ENCODE results near the gene HID1. TPM values are rescaled to one million over a fixed set of nuclear protein-coding genes. Genes with fewer than 3 reads are reported as not detected.

Gene HID1
- total and polyA plus RNA-seq, 9 donors, result 1.8 to 21.6 (median 5.2) TPM

DNA sequence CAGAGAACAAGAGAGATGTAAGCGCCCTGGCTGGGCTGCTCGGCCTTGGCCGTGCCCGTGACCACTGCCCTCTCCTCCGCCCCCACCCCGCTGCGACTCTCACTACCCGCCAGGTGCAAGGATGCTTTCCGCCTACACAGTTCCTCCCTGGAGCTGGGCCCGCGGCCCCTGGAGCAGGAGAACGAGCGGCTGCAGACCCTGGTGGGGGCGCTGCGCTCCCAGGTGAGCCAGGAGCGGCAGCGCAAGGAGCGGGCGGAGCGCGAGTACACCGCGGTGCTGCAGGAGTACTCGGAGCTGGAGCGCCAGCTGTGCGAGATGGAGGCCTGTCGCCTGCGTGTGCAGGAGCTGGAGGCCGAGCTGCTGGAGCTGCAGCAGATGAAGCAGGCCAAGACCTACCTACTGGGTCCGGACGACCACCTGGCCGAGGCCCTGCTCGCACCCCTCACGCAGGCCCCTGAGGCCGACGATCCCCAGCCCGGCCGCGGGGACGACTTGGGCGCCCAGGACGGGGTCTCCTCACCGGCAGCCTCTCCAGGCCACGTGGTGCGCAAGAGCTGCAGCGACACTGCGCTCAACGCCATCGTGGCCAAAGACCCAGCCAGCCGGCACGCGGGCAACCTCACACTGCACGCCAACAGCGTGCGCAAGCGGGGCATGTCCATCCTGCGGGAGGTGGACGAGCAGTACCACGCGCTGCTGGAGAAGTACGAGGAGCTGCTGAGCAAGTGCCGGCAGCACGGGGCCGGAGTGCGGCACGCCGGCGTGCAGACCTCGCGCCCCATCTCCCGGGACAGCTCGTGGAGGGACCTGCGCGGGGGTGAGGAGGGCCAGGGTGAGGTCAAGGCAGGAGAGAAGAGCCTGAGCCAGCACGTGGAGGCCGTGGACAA is 30.8 kb upstream of the HID1 start:
- no peak for DNase-seq
- no peaks in the 10 kb centered on the region for H3K9me3 ChIP-seq
- no peaks in the 10 kb centered on the region for H3K36me3 ChIP-seq

GRCh38 chr17:75001915-75002843 is 29.6 kb upstream of the HID1 start:
- Histone ChIP-seq H3K9me3 (no peaks in the 10 kb centered on the region), H3K4me3 (no peak overlapping the region), H3K27ac (no peak overlapping the region), H3K4me1 (ENCODE audit: insufficient read depth) (no peaks in the 10 kb centered on the region), H3K27me3 (no peaks in the 10 kb centered on the region), H3K36me3 (no peaks in the 10 kb centered on the region)
- intact Hi-C loops (cut with DNase I), result no loop called here
- no peak for DNase-seq
- no peak for TF ChIP-seq EP300 (IDR thresholded peaks at IDR 0.05)
- TF ChIP-seq POLR2A (IDR thresholded peaks at IDR 0.05), result no peak
- no peak for TF ChIP-seq CTCF (IDR thresholded peaks at IDR 0.05)
- 91 to 94% (median 92%) methylated on average over 15 of the region's 15 CpGs for WGBS, 3 donors

More for the DNA sequence above, 30.8 kb upstream of the HID1 start:
- Histone ChIP-seq H3K27ac (no peak overlapping the region), H3K4me3 (no peak overlapping the region), H3K4me1 (ENCODE audit: insufficient read depth) (no peaks in the 10 kb centered on the region), H3K27me3 (no peaks in the 10 kb centered on the region)
- intact Hi-C loops (cut with DNase I), result no loop called here
- TF ChIP-seq POLR2A (IDR thresholded peaks at IDR 0.05) (no peak), CTCF (IDR thresholded peaks at IDR 0.05) (no peak), EP300 (IDR thresholded peaks at IDR 0.05) (no peak)
- WGBS, 3 donors, result 80 to 86% (median 80%) methylated on average over 75 to 76 of the region's 76 CpGs

DNA sequence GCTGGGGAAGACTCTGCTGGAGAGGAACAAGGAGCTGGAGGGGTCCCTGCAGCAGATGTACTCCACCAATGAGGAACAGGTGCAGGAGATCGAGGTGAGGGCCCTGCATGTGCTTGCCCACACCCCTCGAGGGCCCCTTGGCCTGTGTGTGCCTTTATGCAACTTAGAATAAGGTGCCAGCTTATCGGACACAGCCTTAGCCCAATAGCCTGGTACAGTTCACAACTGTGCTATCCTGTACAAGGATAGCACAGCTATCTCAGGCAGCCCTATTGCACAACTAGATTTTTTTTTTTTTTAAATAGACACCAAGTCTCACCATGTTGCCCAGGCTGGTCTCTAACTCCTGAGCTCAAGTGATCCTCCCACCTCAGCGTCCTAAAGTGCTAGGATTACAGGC is 27.0 kb upstream of the HID1 start:
- TF ChIP-seq CTCF (IDR thresholded peaks at IDR 0.05) (no peak), POLR2A (IDR thresholded peaks at IDR 0.05) (no peak), EP300 (IDR thresholded peaks at IDR 0.05) (no peak)
- Histone ChIP-seq H3K9me3 (no peaks in the 10 kb centered on the region), H3K36me3 (no peaks in the 10 kb centered on the region), H3K27me3 (no peaks in the 10 kb centered on the region), H3K4me1 (ENCODE audit: insufficient read depth) (no peaks in the 10 kb centered on the region), H3K4me3 (no peak overlapping the region), H3K27ac (no peak overlapping the region)
- intact Hi-C loops (cut with DNase I), result no loop called here
- WGBS, 3 donors, result 88 to 92% (median 91%) methylated on average over 4 of the region's 4 CpGs
- no peak for DNase-seq

DNA sequence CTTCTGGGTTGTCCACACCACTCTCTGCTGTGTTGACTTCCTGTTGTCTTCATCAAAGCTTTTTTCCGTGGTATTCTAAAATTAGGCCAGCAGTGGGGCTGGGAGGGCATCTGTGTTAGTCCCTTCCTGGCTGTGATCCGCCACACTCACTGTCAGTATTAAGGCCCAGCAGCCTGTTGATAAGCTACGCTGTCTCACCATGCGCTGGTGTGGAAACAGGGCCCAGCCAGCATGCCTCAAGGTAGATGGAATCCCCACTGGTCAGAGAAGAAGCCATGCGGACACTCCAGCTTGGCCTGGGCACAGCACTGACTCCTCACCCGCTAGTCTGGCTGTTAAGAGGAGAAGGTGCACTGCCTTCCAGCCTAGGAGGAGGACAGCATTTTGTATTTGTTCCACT is 26.2 kb upstream of the HID1 start:
- Histone ChIP-seq H3K27me3 (no peaks in the 10 kb centered on the region), H3K36me3 (no peaks in the 10 kb centered on the region), H3K27ac (no peak overlapping the region), H3K9me3 (no peaks in the 10 kb centered on the region), H3K4me1 (ENCODE audit: insufficient read depth) (no peaks in the 10 kb centered on the region), H3K4me3 (no peak overlapping the region)
- intact Hi-C loops (cut with DNase I), result no loop called here
- TF ChIP-seq EP300 (IDR thresholded peaks at IDR 0.05), result no peak
- TF ChIP-seq CTCF (IDR thresholded peaks at IDR 0.05), result no peak
- TF ChIP-seq POLR2A (IDR thresholded peaks at IDR 0.05), result no peak
- DNase-seq, result no peak
- 81 to 89% (median 81%) methylated on average over 6 of the region's 6 CpGs for WGBS, 3 donors
